ENCODE measurements around the gene SPATA19. TPM values are rescaled to one million over a fixed set of nuclear protein-coding genes. Genes with fewer than 3 reads are reported as not detected.
A peak's percentile ranks its signal among the peaks of the same experiment; 100 is the strongest.

The SPATA19 gene
- total and polyA plus RNA-seq, 2 experiments from 2014 or later, result not detected

GRCh38 chr11:133835593-133836548, 9.4 kb downstream of the SPATA19 start (continued):
- TF ChIP-seq ETS1 (IDR thresholded peaks at IDR 0.05), result no peak
- no peak for TF ChIP-seq REST (IDR thresholded peaks at IDR 0.05; ENCODE audit: unreplicated experiment)
- TF ChIP-seq CTCF (conservative IDR thresholded peaks at IDR 0.05; ENCODE audit: low read depth in 2 of 2), result no peak
- no peak for TF ChIP-seq CREB1 (CRISPR knock-in tag; IDR thresholded peaks at IDR 0.05; ENCODE audit: low read depth)
- TF ChIP-seq POLR2AphosphoS5 (IDR thresholded peaks at IDR 0.05; ENCODE audit: low read depth), result no peak

- TF ChIP-seq EZH2phosphoT487 (IDR thresholded peaks at IDR 0.05; ENCODE audit: unreplicated experiment), result no peak
- TF ChIP-seq CTCF (conservative IDR thresholded peaks at IDR 0.05; ENCODE audit: low read depth in 2 of 2), result peak; percentile 63 to 90
- Histone ChIP-seq H3K4me3 (no peak overlapping the region), H3K36me3 (ENCODE audit: insufficient read depth) (no peaks in the 10 kb centered on the region), H4K20me1 (replicated peaks; ENCODE audit: insufficient read depth) (no peaks in the 10 kb centered on the region), H3K4me1 (ENCODE audit: insufficient read depth) (no peaks in the 10 kb centered on the region), H3K79me2 (replicated peaks; ENCODE audit: insufficient read depth) (no peaks in the 10 kb centered on the region), H3F3A (replicated peaks; ENCODE audit: low read depth) (peaks cover 4% of the 10 kb centered on the region), H3K27me3 (ENCODE audit: insufficient read depth) (no peaks in the 10 kb centered on the region), H2AFZ (peak overlapping the region; percentile 80; the same call in 1 of the 2 replicates), H3K9me2 (ENCODE audit: insufficient read depth) (no peaks in the 10 kb centered on the region), H3K27ac (ENCODE audit: low read depth) (no peak overlapping the region), H3K4me2 (no peak overlapping the region)
- Mint-ChIP-seq H3K4me3 (no peak overlapping the region), H3K36me3 (ENCODE audit: low read depth) (peaks cover 9% of the 10 kb centered on the region), H3K4me1 (peaks cover 10% of the 10 kb centered on the region), H3K27me3 (ENCODE audit: insufficient read depth, low read depth, poor library complexity) (peaks cover 36% of the 10 kb centered on the region), H3K9me3 (peaks cover 24% of the 10 kb centered on the region), H3K27ac (no peak overlapping the region)
- ATAC-seq, result peak; percentile 88
- DNase-seq (ENCODE audit: low spot score), result peak; percentile 86
Measured at GRCh38 chr11:133834682-133835592, 10.4 kb downstream of the SPATA19 start.
